ENCODE measurements around the gene REG3G.

REG3G gene

DNA sequence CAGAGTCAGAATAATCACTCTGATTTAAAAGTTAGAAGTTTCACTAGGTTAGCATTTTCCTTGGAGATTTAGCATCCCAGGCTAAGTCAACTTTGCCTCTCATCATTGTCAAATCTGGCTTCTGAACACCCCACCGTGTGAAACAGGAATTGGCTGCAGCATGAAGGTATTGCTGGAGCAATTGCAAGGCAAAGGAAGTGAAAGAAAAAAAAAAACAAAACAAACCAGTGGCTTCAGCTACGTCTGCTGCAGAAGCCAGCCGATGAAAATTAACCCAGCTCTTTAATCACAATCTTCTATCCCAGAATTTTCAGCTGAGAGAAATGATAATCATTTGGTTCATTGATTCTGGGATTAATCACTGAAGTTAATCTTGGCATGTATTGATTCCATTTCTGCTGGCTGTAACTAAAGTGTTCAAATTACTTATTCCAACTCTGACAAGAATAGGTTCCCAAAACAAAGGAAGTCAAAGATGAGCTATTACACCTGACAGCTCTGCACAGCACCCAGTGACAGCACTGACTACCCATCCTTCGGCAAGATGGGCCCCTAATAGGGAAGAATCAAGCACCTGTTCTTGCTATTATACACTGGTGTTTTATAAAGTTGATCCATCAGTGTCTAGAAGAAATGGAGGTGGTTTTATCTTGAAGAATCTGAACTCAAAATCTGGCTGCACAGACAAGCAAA lies 42.7 kb upstream of the REG3G start:
- Mint-ChIP-seq H3K27ac (no peak overlapping the region), H3K27me3 (ENCODE audit: low read depth) (no peaks in the 10 kb centered on the region), H3K4me1 (peaks cover 24% of the 10 kb centered on the region), H3K9me3 (no peaks in the 10 kb centered on the region), H3K4me3 (no peak overlapping the region), H3K36me3 (ENCODE audit: low read depth) (no peaks in the 10 kb centered on the region)
- TF ChIP-seq, protein P1, sequence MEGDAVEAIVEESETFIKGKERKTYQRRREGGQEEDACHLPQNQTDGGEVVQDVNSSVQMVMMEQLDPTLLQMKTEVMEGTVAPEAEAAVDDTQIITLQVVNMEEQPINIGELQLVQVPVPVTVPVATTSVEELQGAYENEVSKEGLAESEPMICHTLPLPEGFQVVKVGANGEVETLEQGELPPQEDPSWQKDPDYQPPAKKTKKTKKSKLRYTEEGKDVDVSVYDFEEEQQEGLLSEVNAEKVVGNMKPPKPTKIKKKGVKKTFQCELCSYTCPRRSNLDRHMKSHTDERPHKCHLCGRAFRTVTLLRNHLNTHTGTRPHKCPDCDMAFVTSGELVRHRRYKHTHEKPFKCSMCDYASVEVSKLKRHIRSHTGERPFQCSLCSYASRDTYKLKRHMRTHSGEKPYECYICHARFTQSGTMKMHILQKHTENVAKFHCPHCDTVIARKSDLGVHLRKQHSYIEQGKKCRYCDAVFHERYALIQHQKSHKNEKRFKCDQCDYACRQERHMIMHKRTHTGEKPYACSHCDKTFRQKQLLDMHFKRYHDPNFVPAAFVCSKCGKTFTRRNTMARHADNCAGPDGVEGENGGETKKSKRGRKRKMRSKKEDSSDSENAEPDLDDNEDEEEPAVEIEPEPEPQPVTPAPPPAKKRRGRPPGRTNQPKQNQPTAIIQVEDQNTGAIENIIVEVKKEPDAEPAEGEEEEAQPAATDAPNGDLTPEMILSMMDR (IDR thresholded peaks at IDR 0.05; ENCODE audit: unreplicated experiment in 3 of 3): no peak

DNA sequence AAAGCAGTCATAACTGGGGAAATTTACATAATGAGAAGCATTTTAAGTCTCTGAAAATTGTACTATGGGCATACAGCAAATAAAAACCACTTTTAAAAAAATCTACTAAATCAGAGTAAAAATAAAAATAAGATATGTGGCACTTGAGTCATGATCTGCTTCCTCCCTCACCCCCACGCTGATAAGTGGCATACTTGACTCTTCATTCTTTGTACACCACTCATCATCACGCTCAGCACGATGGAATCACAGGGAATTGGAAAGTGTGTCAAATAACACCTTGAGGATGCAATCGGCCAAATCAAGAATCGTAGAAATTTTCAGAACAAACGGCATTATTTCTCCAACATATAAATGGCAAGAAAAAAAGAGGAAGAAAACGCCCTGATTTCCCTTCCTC lies 41.1 kb upstream of the REG3G start:
- H3K4me3 Mint-ChIP-seq: no peak overlapping the region
- H3K27me3 Mint-ChIP-seq (ENCODE audit: low read depth): no peaks in the 10 kb centered on the region
- TF ChIP-seq, protein P1 (IDR thresholded peaks at IDR 0.05; ENCODE audit: unreplicated experiment in 3 of 3): no peak
- H3K9me3 Mint-ChIP-seq: no peaks in the 10 kb centered on the region
- no peak overlapping the region for H3K27ac Mint-ChIP-seq
- H3K4me1 Mint-ChIP-seq: peaks cover 15% of the 10 kb centered on the region
- H3K36me3 Mint-ChIP-seq (ENCODE audit: low read depth): no peaks in the 10 kb centered on the region

- Mint-ChIP-seq H3K36me3 (ENCODE audit: low read depth) (no peaks in the 10 kb centered on the region), H3K27me3 (ENCODE audit: low read depth) (no peaks in the 10 kb centered on the region), H3K27ac (no peak overlapping the region), H3K4me1 (peaks cover 4% of the 10 kb centered on the region), H3K4me3 (no peak overlapping the region), H3K9me3 (no peaks in the 10 kb centered on the region)
- TF ChIP-seq, protein P1 (IDR thresholded peaks at IDR 0.05; ENCODE audit: unreplicated experiment in 3 of 3): no peak
Measured at GRCh38 chr2:78985558-78985957, 39.9 kb upstream of the REG3G start.

- no peaks in the 10 kb centered on the region for H3K9me3 Mint-ChIP-seq
Measured at GRCh38 chr2:78989051-78989450, 36.5 kb upstream of the REG3G start.

DNA sequence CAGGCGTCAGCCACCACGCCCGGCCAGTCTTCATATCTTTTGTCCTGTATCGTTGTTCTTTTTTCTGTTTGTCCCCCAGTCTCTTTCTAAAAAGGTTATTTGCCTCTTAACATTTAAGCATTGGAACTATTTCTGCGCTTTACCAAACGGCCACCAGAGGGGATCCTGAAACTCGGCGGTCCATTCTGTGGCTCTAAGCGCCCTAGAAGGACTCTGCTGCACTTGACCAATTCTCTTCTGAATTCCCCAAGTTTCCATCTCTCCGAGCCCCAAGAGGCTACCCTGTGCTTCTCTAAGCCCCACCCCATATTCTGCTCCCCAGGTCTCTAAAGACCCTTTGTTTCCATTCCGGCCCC lies 33.1 kb upstream of the REG3G start:
- TF ChIP-seq, protein P1 (IDR thresholded peaks at IDR 0.05; ENCODE audit: unreplicated experiment in 3 of 3): peak; percentile 46 to 66 (median 62)
- no peak overlapping the region for H3K27ac Mint-ChIP-seq
- H3K9me3 Mint-ChIP-seq: no peaks in the 10 kb centered on the region
- peaks cover 46% of the 10 kb centered on the region for H3K27me3 Mint-ChIP-seq (ENCODE audit: low read depth)
- peak overlapping the region; percentile 75 to 81 (median 77) for H3K4me3 Mint-ChIP-seq
- H3K36me3 Mint-ChIP-seq (ENCODE audit: low read depth): no peaks in the 10 kb centered on the region
- peaks cover 18% of the 10 kb centered on the region for H3K4me1 Mint-ChIP-seq

More at GRCh38 chr2:78989051-78989450, 36.5 kb upstream of the REG3G start:
- Mint-ChIP-seq H3K4me1 (peaks cover 13% of the 10 kb centered on the region), H3K36me3 (ENCODE audit: low read depth) (no peaks in the 10 kb centered on the region), H3K4me3 (no peak overlapping the region), H3K27ac (no peak overlapping the region), H3K27me3 (ENCODE audit: low read depth) (peaks cover 27% of the 10 kb centered on the region)
- TF ChIP-seq, protein P1 (IDR thresholded peaks at IDR 0.05; ENCODE audit: unreplicated experiment in 3 of 3): no peak

All from nephron (organoid).